ACC112 (cell line): Measurements from ENCODE around the gene SIRT6.
"Not testable (repeated sequence)": the region's sequence is repeated elsewhere in the genome, so short reads cannot be mapped to it uniquely, and the experiment has no call there.

Experiments
- H2AFZ ChIP-seq: fragments of 200-600 bp; sonication (generic); one replicate; pipeline ENCODE4 v1.6.0; 2017; ENCODE audit warnings: antibody characterized with exemption, low read length; ENCODE audit not compliant: unreplicated experiment
- H3K27ac ChIP-seq: fragments of 200-600 bp; sonication (generic); 2 replicates; pipeline ENCODE4 v1.5.1; 2014; ENCODE audit warnings: low read depth, mild to moderate bottlenecking, antibody characterized with exemption, low read length, moderate library complexity
- H3K27me3 ChIP-seq: fragments of 200-600 bp; sonication (generic); 2 replicates; pipeline ENCODE4 v1.6.1; 2014; ENCODE audit warnings: mild to moderate bottlenecking, antibody characterized with exemption, low read length, moderate library complexity, mixed read lengths; ENCODE audit not compliant: insufficient read depth
- H3K36me3 ChIP-seq: fragments of 200-600 bp; sonication (generic); 2 replicates; pipeline ENCODE4 v1.6.1; 2016; ENCODE audit warnings: mild to moderate bottlenecking, antibody characterized with exemption, low read length, moderate library complexity, mixed read lengths; ENCODE audit not compliant: insufficient read depth
- H3K4me1 ChIP-seq: fragments of 200-600 bp; sonication (generic); one replicate; pipeline ENCODE4 v1.6.1; 2016; ENCODE audit warnings: low read length, mixed read lengths; ENCODE audit not compliant: insufficient read depth, unreplicated experiment, control insufficient read depth
- H3K4me3 ChIP-seq: fragments of 200-600 bp; sonication (generic); 2 replicates; pipeline ENCODE4 v1.5.1; 2014; ENCODE audit warnings: mild to moderate bottlenecking, low read depth, low read length
- H3K79me2 ChIP-seq: fragments of 200-600 bp; sonication (generic); one replicate; pipeline ENCODE4 v1.6.0; 2016; ENCODE audit warnings: low read length; ENCODE audit not compliant: control insufficient read depth, unreplicated experiment, insufficient read depth

Gene SIRT6

DNA sequence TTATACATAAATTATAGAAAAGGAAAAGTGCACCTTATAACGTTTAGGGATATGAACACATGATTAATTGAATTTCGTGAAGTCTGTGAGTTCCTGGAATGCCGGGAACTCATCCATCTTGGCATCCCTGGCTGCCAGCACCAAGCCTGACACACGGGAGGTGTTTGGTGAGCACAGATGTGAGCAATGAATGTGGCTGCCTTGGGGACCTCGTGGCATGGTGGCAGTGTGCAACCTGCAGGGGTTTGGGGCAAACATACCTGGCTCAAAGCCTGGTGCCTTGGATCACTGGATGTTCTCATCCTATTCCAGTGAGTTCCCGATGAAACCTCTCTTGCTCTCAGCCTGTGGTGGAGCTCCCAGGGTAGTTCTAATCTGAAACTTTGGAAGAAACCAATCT is 48.0 kb downstream of the SIRT6 start:
- Histone ChIP-seq H3K4me1 (peaks cover 9% of the 10 kb centered on the region), H3K79me2 (no peaks in the 10 kb centered on the region), H3K36me3 (no peaks in the 10 kb centered on the region), H3K4me3 (no peak overlapping the region), H3K27me3 (no peaks in the 10 kb centered on the region), H3K27ac (no peak overlapping the region), H2AFZ (no peak overlapping the region)

GRCh38 chr19:4130744-4131438 is 51.5 kb downstream of the SIRT6 start:
- no peaks in the 10 kb centered on the region for H3K79me2 ChIP-seq
- no peaks in the 10 kb centered on the region for H3K27me3 ChIP-seq
- peak overlapping the region; percentile 77 for H3K27ac ChIP-seq
- peak overlapping the region; percentile 43; the same call in 1 of the 2 replicates for H3K4me3 ChIP-seq
- peak overlapping the region; percentile 32 for H2AFZ ChIP-seq
- H3K36me3 ChIP-seq: no peaks in the 10 kb centered on the region
- peaks cover 9% of the 10 kb centered on the region for H3K4me1 ChIP-seq

- H3K36me3 ChIP-seq, H3K27me3 ChIP-seq, H2AFZ ChIP-seq, H3K79me2 ChIP-seq, H3K4me3 ChIP-seq, H3K27ac ChIP-seq: not testable (repeated sequence)
- peaks cover 12% of the 10 kb centered on the region for H3K4me1 ChIP-seq
Observed at GRCh38 chr19:4129050-4129449, 53.3 kb downstream of the SIRT6 start.

GRCh38 chr19:4127322-4127721 is 55.0 kb downstream of the SIRT6 start:
- H3K4me3 ChIP-seq, H3K27me3 ChIP-seq, H3K27ac ChIP-seq, H3K36me3 ChIP-seq, H2AFZ ChIP-seq: not testable (repeated sequence)
- H3K4me1 ChIP-seq: peaks cover 12% of the 10 kb centered on the region
- peaks cover 13% of the 10 kb centered on the region for H3K79me2 ChIP-seq

DNA sequence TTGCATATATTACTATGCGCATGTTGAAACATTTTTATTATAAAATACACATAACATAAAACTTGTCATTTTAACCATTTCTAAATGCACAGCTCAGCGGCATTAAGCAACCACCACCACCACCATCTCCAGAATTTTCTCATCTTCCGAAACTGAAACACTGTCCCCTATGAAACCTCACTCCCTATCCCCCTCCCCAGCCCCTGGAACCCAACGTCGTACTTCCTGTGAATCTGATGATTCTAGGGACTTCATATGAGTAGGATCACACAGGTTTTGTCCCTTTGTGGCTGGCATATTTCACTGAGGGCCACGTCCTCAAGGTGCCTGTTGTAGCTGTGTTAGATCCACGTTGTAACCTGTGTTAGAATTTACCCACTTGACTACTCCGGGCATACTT is 57.7 kb downstream of the SIRT6 start:
- H3K4me3 ChIP-seq: peak overlapping the region; percentile 95
- no peaks in the 10 kb centered on the region for H3K27me3 ChIP-seq
- peaks cover 9% of the 10 kb centered on the region for H3K4me1 ChIP-seq
- H3K79me2 ChIP-seq: peaks cover 27% of the 10 kb centered on the region
- H2AFZ ChIP-seq: no peak overlapping the region
- H3K36me3 ChIP-seq: no peaks in the 10 kb centered on the region
- no peak overlapping the region for H3K27ac ChIP-seq
